ENCODE measurements around the gene PBRM1. TPM values are rescaled to one million over a fixed set of nuclear protein-coding genes. Genes with fewer than 3 reads are reported as not detected.

PBRM1 gene
- total and polyA plus RNA-seq, 2 of the 13 experiments (the other 11 are each of a cell fraction or from before 2014, with no cell fraction given): 10.9 to 33.2 TPM

DNA sequence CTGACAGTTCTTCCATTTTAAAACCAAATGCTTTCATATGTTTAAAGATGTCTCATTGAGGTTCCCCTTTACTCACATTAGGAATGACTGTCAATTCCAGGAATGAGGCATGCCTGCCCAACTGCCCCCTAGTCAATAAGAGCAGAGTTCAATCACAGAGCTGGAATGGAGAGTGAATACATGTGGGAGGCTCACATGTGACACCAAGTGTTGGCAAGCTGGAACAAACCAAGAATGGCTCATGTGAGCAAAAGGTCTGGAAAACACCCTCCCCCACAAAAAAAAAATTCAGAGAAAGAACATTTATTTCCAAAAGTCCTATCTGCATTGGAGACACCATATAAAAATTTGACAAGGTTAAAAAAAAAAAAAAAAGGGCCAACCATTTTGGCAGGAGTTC, 3.7 kb downstream of the PBRM1 start (continued):
- TF ChIP-seq HDAC2 (CRISPR knock-in tag; IDR thresholded peaks at IDR 0.05): 0 out of 2 replicates have a peak, but pooled peaks have one; percentile 52
- TF ChIP-seq, protein P1, sequence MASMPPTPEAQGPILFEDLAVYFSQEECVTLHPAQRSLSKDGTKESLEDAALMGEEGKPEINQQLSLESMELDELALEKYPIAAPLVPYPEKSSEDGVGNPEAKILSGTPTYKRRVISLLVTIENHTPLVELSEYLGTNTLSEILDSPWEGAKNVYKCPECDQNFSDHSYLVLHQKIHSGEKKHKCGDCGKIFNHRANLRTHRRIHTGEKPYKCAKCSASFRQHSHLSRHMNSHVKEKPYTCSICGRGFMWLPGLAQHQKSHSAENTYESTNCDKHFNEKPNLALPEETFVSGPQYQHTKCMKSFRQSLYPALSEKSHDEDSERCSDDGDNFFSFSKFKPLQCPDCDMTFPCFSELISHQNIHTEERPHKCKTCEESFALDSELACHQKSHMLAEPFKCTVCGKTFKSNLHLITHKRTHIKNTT (CRISPR knock-in tag; IDR thresholded peaks at IDR 0.05): no peak
- TF ChIP-seq, protein P2, sequence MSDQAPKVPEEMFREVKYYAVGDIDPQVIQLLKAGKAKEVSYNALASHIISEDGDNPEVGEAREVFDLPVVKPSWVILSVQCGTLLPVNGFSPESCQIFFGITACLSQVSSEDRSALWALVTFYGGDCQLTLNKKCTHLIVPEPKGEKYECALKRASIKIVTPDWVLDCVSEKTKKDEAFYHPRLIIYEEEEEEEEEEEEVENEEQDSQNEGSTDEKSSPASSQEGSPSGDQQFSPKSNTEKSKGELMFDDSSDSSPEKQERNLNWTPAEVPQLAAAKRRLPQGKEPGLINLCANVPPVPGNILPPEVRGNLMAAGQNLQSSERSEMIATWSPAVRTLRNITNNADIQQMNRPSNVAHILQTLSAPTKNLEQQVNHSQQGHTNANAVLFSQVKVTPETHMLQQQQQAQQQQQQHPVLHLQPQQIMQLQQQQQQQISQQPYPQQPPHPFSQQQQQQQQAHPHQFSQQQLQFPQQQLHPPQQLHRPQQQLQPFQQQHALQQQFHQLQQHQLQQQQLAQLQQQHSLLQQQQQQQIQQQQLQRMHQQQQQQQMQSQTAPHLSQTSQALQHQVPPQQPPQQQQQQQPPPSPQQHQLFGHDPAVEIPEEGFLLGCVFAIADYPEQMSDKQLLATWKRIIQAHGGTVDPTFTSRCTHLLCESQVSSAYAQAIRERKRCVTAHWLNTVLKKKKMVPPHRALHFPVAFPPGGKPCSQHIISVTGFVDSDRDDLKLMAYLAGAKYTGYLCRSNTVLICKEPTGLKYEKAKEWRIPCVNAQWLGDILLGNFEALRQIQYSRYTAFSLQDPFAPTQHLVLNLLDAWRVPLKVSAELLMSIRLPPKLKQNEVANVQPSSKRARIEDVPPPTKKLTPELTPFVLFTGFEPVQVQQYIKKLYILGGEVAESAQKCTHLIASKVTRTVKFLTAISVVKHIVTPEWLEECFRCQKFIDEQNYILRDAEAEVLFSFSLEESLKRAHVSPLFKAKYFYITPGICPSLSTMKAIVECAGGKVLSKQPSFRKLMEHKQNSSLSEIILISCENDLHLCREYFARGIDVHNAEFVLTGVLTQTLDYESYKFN (CRISPR knock-in tag; conservative IDR thresholded peaks at IDR 0.05): peak; percentile 64
- peak in 1 of 2 experiments; percentile 63; a peak in 1 of 4 replicates for TF ChIP-seq EP300 (IDR thresholded peaks at IDR 0.05; ENCODE audit: low read depth in 2 of 2, low read length in 2 of 2)
- TF ChIP-seq EP300 (CRISPR knock-in tag; IDR thresholded peaks at IDR 0.05; ENCODE audit: borderline replicate concordance): no peak
- no peak for TF ChIP-seq SMAD1 (CRISPR knock-in tag; IDR thresholded peaks at IDR 0.05; ENCODE audit: borderline replicate concordance, low read depth)
- no peak for TF ChIP-seq ZNF138 (CRISPR knock-in tag; IDR thresholded peaks at IDR 0.05; ENCODE audit: low read depth)
- TF ChIP-seq ZNF7 (CRISPR knock-in tag; IDR thresholded peaks at IDR 0.05): peak; percentile 58; the same call in 1 of the 2 replicates
- TF ChIP-seq, protein P3, sequence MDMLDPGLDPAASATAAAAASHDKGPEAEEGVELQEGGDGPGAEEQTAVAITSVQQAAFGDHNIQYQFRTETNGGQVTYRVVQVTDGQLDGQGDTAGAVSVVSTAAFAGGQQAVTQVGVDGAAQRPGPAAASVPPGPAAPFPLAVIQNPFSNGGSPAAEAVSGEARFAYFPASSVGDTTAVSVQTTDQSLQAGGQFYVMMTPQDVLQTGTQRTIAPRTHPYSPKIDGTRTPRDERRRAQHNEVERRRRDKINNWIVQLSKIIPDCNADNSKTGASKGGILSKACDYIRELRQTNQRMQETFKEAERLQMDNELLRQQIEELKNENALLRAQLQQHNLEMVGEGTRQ (IDR thresholded peaks at IDR 0.05; ENCODE audit: low read depth, low read length): no peak
- TF ChIP-seq, protein P3 (CRISPR knock-in tag; IDR thresholded peaks at IDR 0.05; ENCODE audit: borderline replicate concordance): no peak
- no peak for TF ChIP-seq NKX3-1 (CRISPR knock-in tag; IDR thresholded peaks at IDR 0.05)
- TF ChIP-seq ZNF644 (CRISPR knock-in tag; IDR thresholded peaks at IDR 0.05; ENCODE audit: low read depth): peak; percentile 67; the same call in 1 of the 2 replicates
- no peak for TF ChIP-seq NFIC (IDR thresholded peaks at IDR 0.05; ENCODE audit: low read length)
- TF ChIP-seq, protein P4, sequence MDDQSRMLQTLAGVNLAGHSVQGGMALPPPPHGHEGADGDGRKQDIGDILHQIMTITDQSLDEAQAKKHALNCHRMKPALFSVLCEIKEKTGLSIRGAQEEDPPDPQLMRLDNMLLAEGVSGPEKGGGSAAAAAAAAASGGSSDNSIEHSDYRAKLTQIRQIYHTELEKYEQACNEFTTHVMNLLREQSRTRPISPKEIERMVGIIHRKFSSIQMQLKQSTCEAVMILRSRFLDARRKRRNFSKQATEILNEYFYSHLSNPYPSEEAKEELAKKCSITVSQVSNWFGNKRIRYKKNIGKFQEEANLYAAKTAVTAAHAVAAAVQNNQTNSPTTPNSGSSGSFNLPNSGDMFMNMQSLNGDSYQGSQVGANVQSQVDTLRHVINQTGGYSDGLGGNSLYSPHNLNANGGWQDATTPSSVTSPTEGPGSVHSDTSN (CRISPR knock-in tag; IDR thresholded peaks at IDR 0.05; ENCODE audit: borderline replicate concordance): no peak
- TF ChIP-seq, protein P5, sequence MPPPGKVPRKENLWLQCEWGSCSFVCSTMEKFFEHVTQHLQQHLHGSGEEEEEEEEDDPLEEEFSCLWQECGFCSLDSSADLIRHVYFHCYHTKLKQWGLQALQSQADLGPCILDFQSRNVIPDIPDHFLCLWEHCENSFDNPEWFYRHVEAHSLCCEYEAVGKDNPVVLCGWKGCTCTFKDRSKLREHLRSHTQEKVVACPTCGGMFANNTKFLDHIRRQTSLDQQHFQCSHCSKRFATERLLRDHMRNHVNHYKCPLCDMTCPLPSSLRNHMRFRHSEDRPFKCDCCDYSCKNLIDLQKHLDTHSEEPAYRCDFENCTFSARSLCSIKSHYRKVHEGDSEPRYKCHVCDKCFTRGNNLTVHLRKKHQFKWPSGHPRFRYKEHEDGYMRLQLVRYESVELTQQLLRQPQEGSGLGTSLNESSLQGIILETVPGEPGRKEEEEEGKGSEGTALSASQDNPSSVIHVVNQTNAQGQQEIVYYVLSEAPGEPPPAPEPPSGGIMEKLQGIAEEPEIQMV (CRISPR knock-in tag; IDR thresholded peaks at IDR 0.05; ENCODE audit: low read depth): no peak
- TF ChIP-seq KLF11 (CRISPR knock-in tag; IDR thresholded peaks at IDR 0.05): peak; percentile 44; the same call in 1 of the 2 replicates
- TF ChIP-seq FOXA1 (IDR thresholded peaks at IDR 0.05): no peak
- TF ChIP-seq FOXA1 (CRISPR knock-in tag; IDR thresholded peaks at IDR 0.05): peak; percentile 81
- TF ChIP-seq, protein P6, sequence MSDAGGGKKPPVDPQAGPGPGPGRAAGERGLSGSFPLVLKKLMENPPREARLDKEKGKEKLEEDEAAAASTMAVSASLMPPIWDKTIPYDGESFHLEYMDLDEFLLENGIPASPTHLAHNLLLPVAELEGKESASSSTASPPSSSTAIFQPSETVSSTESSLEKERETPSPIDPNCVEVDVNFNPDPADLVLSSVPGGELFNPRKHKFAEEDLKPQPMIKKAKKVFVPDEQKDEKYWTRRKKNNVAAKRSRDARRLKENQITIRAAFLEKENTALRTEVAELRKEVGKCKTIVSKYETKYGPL (CRISPR knock-in tag; IDR thresholded peaks at IDR 0.05): no peak
